ENCODE data around the gene ANO1.

DNA sequence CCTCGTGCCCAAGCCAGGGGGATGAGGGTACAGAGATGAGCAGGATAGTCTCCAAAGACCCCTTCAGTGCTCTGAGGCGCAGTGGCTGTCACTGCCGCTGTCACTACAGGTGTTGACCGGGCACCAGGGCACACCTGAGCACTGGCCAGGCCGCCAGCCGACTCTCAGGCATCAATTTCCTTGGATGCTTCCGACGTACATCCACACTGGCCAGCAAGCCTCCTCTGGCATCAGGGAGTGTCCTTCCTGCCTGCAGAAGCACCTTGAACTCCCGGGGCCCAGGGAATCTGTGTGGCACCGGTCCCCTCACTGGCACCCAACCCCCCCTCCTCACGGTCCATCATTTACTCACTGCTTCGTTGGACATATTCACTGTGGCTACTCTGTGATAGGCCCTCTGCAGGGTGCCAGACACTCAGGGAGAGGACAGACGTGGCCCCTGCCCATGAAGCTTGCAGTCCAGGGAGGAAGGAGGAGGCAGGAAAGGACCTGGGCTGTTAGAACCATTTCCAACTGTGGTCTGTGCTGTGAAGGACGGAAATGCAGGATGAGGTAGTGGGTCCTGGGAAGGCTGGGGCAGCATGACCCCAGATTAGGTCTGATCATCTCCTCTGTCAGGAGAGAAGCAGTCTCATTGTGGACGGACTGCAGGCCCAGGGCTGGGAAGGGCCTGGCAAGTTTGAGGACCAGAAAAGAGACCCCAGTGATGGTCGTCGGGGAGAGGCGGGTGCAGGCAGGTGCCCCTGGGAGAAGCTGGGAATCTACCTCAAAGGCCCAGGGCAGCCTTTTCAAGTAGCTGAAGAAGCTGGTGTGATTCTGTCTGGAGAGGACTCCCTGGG lies 46.3 kb upstream of the ANO1 start:
- TF ChIP-seq GATA3 (IDR thresholded peaks at IDR 0.05; ENCODE audit: low read depth, low read length) (no peak), GATA2 (IDR thresholded peaks at IDR 0.05; ENCODE audit: low read depth, low read length) (no peak)

Data from SH-SY5Y (cell line).